Trophoblast cell (in vitro differentiated cells and primary cell): Measurements from ENCODE around the gene AP2A2.

Source experiments
- DNase-seq, 2 donors: peaks; one replicate each; pipeline ENCODE4 v3.0.0-alpha.2; 2016
- H2AFZ ChIP-seq: 2 replicates; pipeline ENCODE4 v1.6.1; 2013; ENCODE audit warnings: low read length, moderate library complexity, mild to moderate bottlenecking; ENCODE audit not compliant: insufficient read depth, poor library complexity
- H2AK5ac ChIP-seq: 2 replicates; pipeline ENCODE4 v1.6.1; 2013; ENCODE audit warnings: mild to moderate bottlenecking, low read length
- H2BK120ac ChIP-seq: 2 replicates; pipeline ENCODE4 v1.6.1; 2013; ENCODE audit warnings: low read length, mild to moderate bottlenecking, moderate library complexity; ENCODE audit not compliant: insufficient read depth, poor library complexity
- H2BK12ac ChIP-seq: 2 replicates; pipeline ENCODE4 v1.6.1; 2013; ENCODE audit warnings: mild to moderate bottlenecking, low read length, moderate library complexity
- H2BK5ac ChIP-seq: 2 replicates; pipeline ENCODE4 v1.6.1; 2013; ENCODE audit warnings: low read length, low read depth, moderate library complexity, mild to moderate bottlenecking; ENCODE audit not compliant: poor library complexity
- H3K14ac ChIP-seq: 2 replicates; pipeline ENCODE4 v1.6.1; 2013; ENCODE audit warnings: mild to moderate bottlenecking, low read length
- H3K18ac ChIP-seq: 2 replicates; pipeline ENCODE4 v1.6.1; 2013; ENCODE audit warnings: mild to moderate bottlenecking, low read length
- H3K23ac ChIP-seq: 2 replicates; pipeline ENCODE4 v1.6.1; 2013; ENCODE audit warnings: low read length
- H3K27ac ChIP-seq: 2 replicates; pipeline ENCODE4 v1.5.1; 2013; ENCODE audit warnings: low read depth, mild to moderate bottlenecking, inconsistent platforms, low read length, moderate library complexity
- H3K27me3 ChIP-seq: 2 replicates; pipeline ENCODE4 v1.6.1; 2013; ENCODE audit warnings: inconsistent platforms, mild to moderate bottlenecking, low read length, moderate library complexity; ENCODE audit not compliant: insufficient read depth
- H3K36me3 ChIP-seq, 2 experiments: 1 replicate in 1 of 2; 2 replicates in 1 of 2; pipeline ENCODE4 v1.6.1; 2013; ENCODE audit warnings: low read length in 2 of 2, mild to moderate bottlenecking in 2 of 2, moderate library complexity in 1 of 2; ENCODE audit not compliant: insufficient read depth in 2 of 2, control insufficient read depth in 1 of 2
- H3K4ac ChIP-seq: 2 replicates; pipeline ENCODE4 v1.6.1; 2013; ENCODE audit warnings: low read depth, mild to moderate bottlenecking, low read length, moderate library complexity
- H3K4me1 ChIP-seq, 2 experiments: 1 replicate in 1 of 2; 2 replicates in 1 of 2; pipeline ENCODE4 v1.6.1; 2013; ENCODE audit warnings: low read length in 2 of 2, mild to moderate bottlenecking in 2 of 2, moderate library complexity in 1 of 2; ENCODE audit not compliant: insufficient read depth in 2 of 2, control insufficient read depth in 1 of 2
- H3K4me2 ChIP-seq: 2 replicates; pipeline ENCODE4 v1.6.1; 2013; ENCODE audit warnings: inconsistent platforms, mild to moderate bottlenecking, low read length, moderate library complexity
- H3K4me3 ChIP-seq: 2 replicates; pipeline ENCODE4 v1.5.1; 2013; ENCODE audit warnings: mild to moderate bottlenecking, low read depth, low read length, inconsistent platforms
- H3K79me1 ChIP-seq: one replicate; pipeline ENCODE4 v1.6.1; 2013; ENCODE audit warnings: low read length
- H3K79me2 ChIP-seq: 2 replicates; pipeline ENCODE4 v1.6.1; 2013; ENCODE audit warnings: low read length, mild to moderate bottlenecking; ENCODE audit not compliant: control insufficient read depth, insufficient read depth, poor library complexity
- H3K9ac ChIP-seq: 2 replicates; pipeline ENCODE4 v1.6.1; 2013; ENCODE audit warnings: mild to moderate bottlenecking, low read length
- H3K9me3 ChIP-seq: 2 replicates; pipeline ENCODE4 v1.6.1; 2013; ENCODE audit warnings: low read depth, mild to moderate bottlenecking, control low read depth, inconsistent platforms, low read length; ENCODE audit not compliant: insufficient read depth
- H4K12ac ChIP-seq: 2 replicates; pipeline ENCODE4 v1.6.1; 2013; ENCODE audit warnings: low read depth, mild to moderate bottlenecking, low read length, moderate library complexity
- H4K8ac ChIP-seq: 2 replicates; pipeline ENCODE4 v1.6.1; 2013; ENCODE audit warnings: low read depth, mild to moderate bottlenecking, low read length, moderate library complexity
- H4K91ac ChIP-seq: one replicate; pipeline ENCODE4 v1.6.1; 2013; ENCODE audit warnings: low read depth, mild to moderate bottlenecking, low read length, moderate library complexity
- WGBS: extraction: QIAGEN DNeasy Blood & Tissue Kit; methylation state at CpG from one replicate; pipeline ENCODE4 v1.1.7; 2013; ENCODE audit warnings: missing lambda C conversion rate; ENCODE audit not compliant: insufficient read length, insufficient coverage; ENCODE audit errors: extremely low coverage; 5-methylcytosine and 5-hydroxymethylcytosine counted together

Gene AP2A2

DNA sequence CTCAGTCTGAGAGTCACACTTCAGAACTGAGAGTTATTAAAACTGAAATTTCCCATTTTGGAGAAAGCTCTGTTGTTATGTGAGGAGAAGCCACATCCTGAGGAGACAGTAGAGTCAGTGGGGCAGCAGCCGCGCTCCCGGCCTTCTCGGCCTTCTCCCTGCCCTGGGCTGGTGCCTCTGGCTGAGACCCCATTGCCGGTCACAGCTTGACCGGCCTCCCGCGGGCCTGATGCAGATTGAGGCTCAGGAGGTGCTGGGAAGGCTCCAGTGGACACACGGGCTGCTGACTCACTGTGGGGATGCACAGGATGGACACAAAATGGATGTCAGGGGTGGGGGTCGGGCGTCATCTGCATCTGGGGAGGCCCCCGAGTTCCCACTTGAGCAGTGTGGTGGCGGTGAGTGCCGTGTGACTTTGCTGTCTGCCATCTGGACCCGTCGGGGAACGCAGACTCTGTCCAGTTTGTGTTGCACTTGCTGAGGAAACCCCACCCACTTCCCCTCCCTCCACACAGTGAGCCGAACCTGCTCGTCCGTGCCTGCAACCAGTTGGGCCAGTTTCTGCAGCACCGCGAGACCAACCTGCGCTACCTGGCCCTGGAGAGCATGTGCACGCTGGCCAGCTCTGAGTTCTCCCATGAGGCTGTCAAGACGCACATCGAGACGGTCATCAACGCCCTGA, 60.7 kb downstream of the AP2A2 start:
- no peaks in the 10 kb centered on the region for H3K9me3 ChIP-seq
- no peak overlapping the region for H3K23ac ChIP-seq
- H2BK5ac ChIP-seq = no peak overlapping the region
- peak overlapping the region; percentile 50 for H3K4me3 ChIP-seq
- no peaks in the 10 kb centered on the region for H3K27me3 ChIP-seq
- H3K9ac ChIP-seq = no peak overlapping the region
- H3K4ac ChIP-seq = no peak overlapping the region
- H3K79me1 ChIP-seq = peaks cover 5% of the 10 kb centered on the region
- no peak overlapping the region for H3K18ac ChIP-seq
- peak overlapping the region; percentile 16 for H3K4me2 ChIP-seq
- peaks cover 68 to 70% of the 10 kb centered on the region in 2 experiments for H3K36me3 ChIP-seq
- DNase-seq = peak; percentile 21 to 46
- H2AK5ac ChIP-seq = no peak overlapping the region
- no peaks in the 10 kb centered on the region for H3K79me2 ChIP-seq
- no peak overlapping the region for H3K14ac ChIP-seq
- no peak overlapping the region for H2BK12ac ChIP-seq
- peak overlapping the region; percentile 25 for H4K8ac ChIP-seq
- peak overlapping the region; percentile 20 for H3K27ac ChIP-seq
- peak overlapping the region; percentile 63 for H4K12ac ChIP-seq
- H2AFZ ChIP-seq = no peak overlapping the region
- no CpG with 5 or more reads among the region's 28 CpGs for WGBS
- H2BK120ac ChIP-seq = no peak overlapping the region
- peak overlapping the region; percentile 72 for H4K91ac ChIP-seq
- H3K4me1 ChIP-seq = peaks cover 8 to 13% of the 10 kb centered on the region in 2 experiments

DNA sequence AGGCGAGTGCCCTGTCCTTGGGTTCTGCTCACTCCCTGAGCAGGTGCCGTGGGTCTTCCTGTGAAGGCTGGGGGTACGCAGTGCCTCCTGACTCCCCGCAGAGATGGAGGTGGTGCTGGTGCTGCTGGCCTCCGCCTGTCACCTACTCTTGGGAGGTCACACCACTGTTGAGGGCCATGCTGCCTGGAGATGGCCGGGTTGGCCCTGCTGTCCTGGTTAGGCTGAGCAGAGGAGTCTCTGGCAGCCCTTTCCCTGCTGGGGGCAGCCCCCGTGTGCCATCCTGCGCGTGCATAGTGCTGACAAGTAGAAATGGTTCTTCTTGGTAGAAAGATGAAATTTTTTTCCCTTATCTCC, 61.3 kb downstream of the AP2A2 start:
- Histone ChIP-seq H2AK5ac (no peak overlapping the region), H3K4me3 (peak overlapping the region; percentile 50), H2BK120ac (no peak overlapping the region), H3K18ac (no peak overlapping the region), H2AFZ (no peak overlapping the region), H3K4me1 (peaks cover 8 to 13% of the 10 kb centered on the region in 2 experiments), H3K27ac (no peak overlapping the region), H3K9me3 (no peaks in the 10 kb centered on the region), H3K4me2 (no peak overlapping the region), H4K8ac (no peak overlapping the region), H3K79me1 (peaks cover 5% of the 10 kb centered on the region), H3K79me2 (no peaks in the 10 kb centered on the region), H3K36me3 (peaks cover 66 to 68% of the 10 kb centered on the region in 2 experiments), H3K9ac (peak overlapping the region; percentile 64), H3K4ac (no peak overlapping the region), H2BK12ac (no peak overlapping the region), H2BK5ac (no peak overlapping the region), H3K14ac (no peak overlapping the region), H3K27me3 (no peaks in the 10 kb centered on the region), H4K12ac (no peak overlapping the region), H4K91ac (no peak overlapping the region), H3K23ac (no peak overlapping the region)
- no CpG with 5 or more reads among the region's 9 CpGs for WGBS
- no peak for DNase-seq

GRCh38 chr11:987671-988070, 62.0 kb downstream of the AP2A2 start:
- Histone ChIP-seq H3K4me3 (no peak overlapping the region), H3K4me2 (no peak overlapping the region), H2BK5ac (no peak overlapping the region), H3K14ac (no peak overlapping the region), H3K4me1 (peaks cover 8 to 13% of the 10 kb centered on the region in 2 experiments), H4K91ac (no peak overlapping the region), H3K18ac (no peak overlapping the region), H4K12ac (no peak overlapping the region), H3K27me3 (no peaks in the 10 kb centered on the region), H2AK5ac (no peak overlapping the region), H4K8ac (no peak overlapping the region), H3K79me1 (peaks cover 5% of the 10 kb centered on the region), H3K36me3 (peaks cover 73 to 76% of the 10 kb centered on the region in 2 experiments), H2BK12ac (no peak overlapping the region), H3K23ac (no peak overlapping the region), H2AFZ (no peak overlapping the region), H3K79me2 (no peaks in the 10 kb centered on the region), H3K27ac (no peak overlapping the region), H3K9ac (no peak overlapping the region), H3K9me3 (no peaks in the 10 kb centered on the region), H2BK120ac (no peak overlapping the region), H3K4ac (no peak overlapping the region)
- DNase-seq = no peak
- no CpG with 5 or more reads among the region's 15 CpGs for WGBS

- no peak overlapping the region for H2AFZ ChIP-seq
- H3K14ac ChIP-seq = no peak overlapping the region
- H3K27ac ChIP-seq = no peak overlapping the region
- H3K4me3 ChIP-seq = no peak overlapping the region
- H3K4me2 ChIP-seq = no peak overlapping the region
- peaks cover 8 to 13% of the 10 kb centered on the region in 2 experiments for H3K4me1 ChIP-seq
- H3K79me2 ChIP-seq = no peaks in the 10 kb centered on the region
- no CpG with 5 or more reads among the region's 10 CpGs for WGBS
- no peak overlapping the region for H4K91ac ChIP-seq
- no peak overlapping the region for H3K23ac ChIP-seq
- no peak overlapping the region for H2BK120ac ChIP-seq
- no peaks in the 10 kb centered on the region for H3K27me3 ChIP-seq
- H2BK5ac ChIP-seq = no peak overlapping the region
- peaks cover 5% of the 10 kb centered on the region for H3K79me1 ChIP-seq
- H3K4ac ChIP-seq = no peak overlapping the region
- no peak overlapping the region for H2BK12ac ChIP-seq
- H3K18ac ChIP-seq = no peak overlapping the region
- no peak for DNase-seq
- no peak overlapping the region for H2AK5ac ChIP-seq
- no peak overlapping the region for H4K8ac ChIP-seq
- peaks cover 79 to 82% of the 10 kb centered on the region in 2 experiments for H3K36me3 ChIP-seq
- no peaks in the 10 kb centered on the region for H3K9me3 ChIP-seq
- H3K9ac ChIP-seq = no peak overlapping the region
- no peak overlapping the region for H4K12ac ChIP-seq
These were observed 64.4 kb downstream of the AP2A2 start for GRCh38 chr11:990101-990500.
